Measurements from ENCODE around the gene URB2. TPM values are rescaled to one million over a fixed set of nuclear protein-coding genes. Genes with fewer than 3 reads are reported as not detected.
A peak's percentile ranks its signal among the peaks of the same experiment; 100 is the strongest.
"Not testable (repeated sequence)": the region's sequence is repeated elsewhere in the genome, so short reads cannot be mapped to it uniquely, and the experiment has no call there.

URB2 gene
- total RNA-seq, 1 donor from 2014 or later, result 3.5 TPM

- intact Hi-C loops (cut with micrococcal nuclease), result no loop called here
- Histone ChIP-seq H3K36me3 (peaks cover 36% of the 10 kb centered on the region), H3K27me3 (ENCODE audit: low read depth) (no peaks in the 10 kb centered on the region), H3K27ac (replicated peaks) (no peak overlapping the region), H3K4me1 (peaks cover 35% of the 10 kb centered on the region), H3K9me3 (replicated peaks) (no peaks in the 10 kb centered on the region), H3K4me3 (no peak overlapping the region)
- TF ChIP-seq CTCF (IDR thresholded peaks at IDR 0.05; ENCODE audit: borderline replicate concordance), result no peak
- no peak for DNase-seq
Observed at GRCh38 chr1:229594227-229595008, 31.6 kb upstream of the URB2 start.

- peaks cover 36% of the 10 kb centered on the region for H3K36me3 ChIP-seq
- H3K4me3 ChIP-seq; H3K27me3 ChIP-seq (ENCODE audit: low read depth); DNase-seq; intact Hi-C loops (cut with micrococcal nuclease); H3K9me3 ChIP-seq (replicated peaks): not testable (repeated sequence)
- peak overlapping the region; percentile 89 for H3K27ac ChIP-seq (replicated peaks)
- peaks cover 44% of the 10 kb centered on the region for H3K4me1 ChIP-seq
Observed at GRCh38 chr1:229595876-229596275, 30.2 kb upstream of the URB2 start.

- Histone ChIP-seq H3K36me3 (peaks cover 38% of the 10 kb centered on the region), H3K9me3 (replicated peaks) (no peaks in the 10 kb centered on the region), H3K27me3 (ENCODE audit: low read depth) (no peaks in the 10 kb centered on the region), H3K27ac (replicated peaks) (peak overlapping the region; percentile 89), H3K4me3 (peak overlapping the region; percentile 20), H3K4me1 (peaks cover 56% of the 10 kb centered on the region)
- TF ChIP-seq CTCF (IDR thresholded peaks at IDR 0.05; ENCODE audit: borderline replicate concordance), result peak; percentile 48
- DNase-seq, result peak; percentile 65
- intact Hi-C loops (cut with micrococcal nuclease), result no loop called here
Observed at GRCh38 chr1:229596925-229597699, 28.9 kb upstream of the URB2 start.

- Histone ChIP-seq H3K27ac (replicated peaks) (peak overlapping the region; percentile 89), H3K27me3 (ENCODE audit: low read depth) (no peaks in the 10 kb centered on the region), H3K4me3 (peak overlapping the region; percentile 20), H3K9me3 (replicated peaks) (no peaks in the 10 kb centered on the region), H3K36me3 (peaks cover 38% of the 10 kb centered on the region), H3K4me1 (peaks cover 64% of the 10 kb centered on the region)
- intact Hi-C loops (cut with micrococcal nuclease), result no loop called here
- no peak for TF ChIP-seq CTCF (IDR thresholded peaks at IDR 0.05; ENCODE audit: borderline replicate concordance)
- no peak for DNase-seq
Observed at GRCh38 chr1:229597877-229598276, 28.2 kb upstream of the URB2 start.

- peaks cover 65% of the 10 kb centered on the region for H3K4me1 ChIP-seq
- H3K27ac ChIP-seq (replicated peaks), result peak overlapping the region; percentile 89
- TF ChIP-seq CTCF (IDR thresholded peaks at IDR 0.05; ENCODE audit: borderline replicate concordance), result no peak
- no peak overlapping the region for H3K4me3 ChIP-seq
- intact Hi-C loops (cut with micrococcal nuclease), result no loop called here
- no peaks in the 10 kb centered on the region for H3K9me3 ChIP-seq (replicated peaks)
- DNase-seq, result no peak
- H3K27me3 ChIP-seq (ENCODE audit: low read depth), result no peaks in the 10 kb centered on the region
- peaks cover 33% of the 10 kb centered on the region for H3K36me3 ChIP-seq
Observed at GRCh38 chr1:229599218-229599954, 26.7 kb upstream of the URB2 start.
